ENCODE measurements around the gene HPRT1.
A peak's percentile ranks its signal among the peaks of the same experiment; 100 is the strongest.

The HPRT1 gene

GRCh38 chrX:134443020-134443419, 16.9 kb upstream of the HPRT1 start:
- no peak for TF ChIP-seq CTCF (conservative IDR thresholded peaks at IDR 0.05; ENCODE audit: low read depth, low read length)
- no peaks in the 10 kb centered on the region for H3K27me3 ChIP-seq (ENCODE audit: insufficient read depth, low read depth)
- H3K27ac ChIP-seq = peak overlapping the region; percentile 71
- no peak overlapping the region for H2AFZ ChIP-seq (ENCODE audit: low read depth)
- H4K20me1 ChIP-seq (ENCODE audit: insufficient read depth) = no peaks in the 10 kb centered on the region
- no peak overlapping the region for H3K9ac ChIP-seq
- H3K4me1 ChIP-seq (ENCODE audit: low read depth, poor library complexity, severe bottlenecking) = peaks cover 51% of the 10 kb centered on the region
- no peak overlapping the region for H3K4me3 ChIP-seq (IDR thresholded peaks at IDR 0.05; ENCODE audit: insufficient read depth, low read depth, low read length)
- H3K36me3 ChIP-seq (ENCODE audit: insufficient read depth) = no peaks in the 10 kb centered on the region
- peak overlapping the region; percentile 23 for H3K4me2 ChIP-seq
- no peaks in the 10 kb centered on the region for H3K79me2 ChIP-seq (ENCODE audit: insufficient read depth, low read depth)

GRCh38 chrX:134443461-134443860, 16.5 kb upstream of the HPRT1 start:
- H3K4me1 ChIP-seq (ENCODE audit: low read depth, poor library complexity, severe bottlenecking) = peaks cover 51% of the 10 kb centered on the region
- no peak for TF ChIP-seq CTCF (conservative IDR thresholded peaks at IDR 0.05; ENCODE audit: low read depth, low read length)
- H3K4me2 ChIP-seq = peak overlapping the region; percentile 23; the same call in 1 of the 2 replicates
- H3K4me3 ChIP-seq (IDR thresholded peaks at IDR 0.05; ENCODE audit: insufficient read depth, low read depth, low read length) = no peak overlapping the region
- peak overlapping the region; percentile 71 for H3K27ac ChIP-seq
- H4K20me1 ChIP-seq (ENCODE audit: insufficient read depth) = no peaks in the 10 kb centered on the region
- no peak overlapping the region for H3K9ac ChIP-seq
- no peak overlapping the region for H2AFZ ChIP-seq (ENCODE audit: low read depth)
- H3K27me3 ChIP-seq (ENCODE audit: insufficient read depth, low read depth) = no peaks in the 10 kb centered on the region
- H3K36me3 ChIP-seq (ENCODE audit: insufficient read depth) = no peaks in the 10 kb centered on the region
- H3K79me2 ChIP-seq (ENCODE audit: insufficient read depth, low read depth) = no peaks in the 10 kb centered on the region

- no peak for TF ChIP-seq CTCF (conservative IDR thresholded peaks at IDR 0.05; ENCODE audit: low read depth, low read length)
- no peak overlapping the region for H2AFZ ChIP-seq (ENCODE audit: low read depth)
- no peaks in the 10 kb centered on the region for H3K27me3 ChIP-seq (ENCODE audit: insufficient read depth, low read depth)
- H3K27ac ChIP-seq = peak overlapping the region; percentile 10; the same call in 1 of the 2 replicates
- H3K9ac ChIP-seq = no peak overlapping the region
- peaks cover 46% of the 10 kb centered on the region for H3K4me1 ChIP-seq (ENCODE audit: low read depth, poor library complexity, severe bottlenecking)
- H3K79me2 ChIP-seq (ENCODE audit: insufficient read depth, low read depth) = no peaks in the 10 kb centered on the region
- no peak overlapping the region for H3K4me3 ChIP-seq (IDR thresholded peaks at IDR 0.05; ENCODE audit: insufficient read depth, low read depth, low read length)
- H4K20me1 ChIP-seq (ENCODE audit: insufficient read depth) = no peaks in the 10 kb centered on the region
- H3K4me2 ChIP-seq = 0 out of 2 replicates have a peak overlapping the region, but pooled peaks have one; percentile 13
- no peaks in the 10 kb centered on the region for H3K36me3 ChIP-seq (ENCODE audit: insufficient read depth)
These were observed 15.3 kb upstream of the HPRT1 start for GRCh38 chrX:134444681-134445080.

- no peak for TF ChIP-seq CTCF (conservative IDR thresholded peaks at IDR 0.05; ENCODE audit: low read depth, low read length)
- Histone ChIP-seq H3K27me3 (ENCODE audit: insufficient read depth, low read depth) (no peaks in the 10 kb centered on the region), H4K20me1 (ENCODE audit: insufficient read depth) (no peaks in the 10 kb centered on the region), H3K36me3 (ENCODE audit: insufficient read depth) (no peaks in the 10 kb centered on the region), H3K9ac (no peak overlapping the region), H2AFZ (ENCODE audit: low read depth) (no peak overlapping the region), H3K27ac (no peak overlapping the region), H3K79me2 (ENCODE audit: insufficient read depth, low read depth) (no peaks in the 10 kb centered on the region), H3K4me1 (ENCODE audit: low read depth, poor library complexity, severe bottlenecking) (no peaks in the 10 kb centered on the region), H3K4me2 (no peak overlapping the region), H3K4me3 (IDR thresholded peaks at IDR 0.05; ENCODE audit: insufficient read depth, low read depth, low read length) (no peak overlapping the region)
These were observed 7.4 kb upstream of the HPRT1 start for GRCh38 chrX:134452596-134452995.

Measured in KMS-11 (cell line).